ENCODE measurements around the gene CPNE8. TPM values are rescaled to one million over a fixed set of nuclear protein-coding genes. Genes with fewer than 3 reads are reported as not detected.

Gene CPNE8
- total RNA-seq, 4 donors from 2014 or later, result 3.8 to 7.0 (median 4.6) TPM

DNA sequence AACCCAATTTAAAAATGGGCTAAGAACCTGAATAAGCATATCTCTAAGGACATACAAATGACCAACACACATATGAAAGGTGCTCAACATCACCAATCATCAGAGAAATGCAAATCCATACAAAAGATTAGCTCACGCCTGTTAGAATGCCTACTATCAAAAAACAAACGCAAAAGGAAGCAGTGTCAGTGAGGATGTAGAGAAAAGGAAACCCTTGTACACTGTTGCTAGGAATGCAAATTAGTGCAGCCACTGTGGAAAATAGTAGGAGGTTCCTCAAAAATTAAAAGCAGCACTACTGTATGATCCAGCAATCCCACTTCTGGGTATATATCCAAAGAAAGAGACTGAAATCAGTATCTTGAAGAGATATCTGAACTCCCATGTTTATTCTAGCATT, 133.0 kb downstream of the CPNE8 start:
- H3K27me3 ChIP-seq, result no peaks in the 10 kb centered on the region
- H3K4me1 ChIP-seq, result no peaks in the 10 kb centered on the region
- TF ChIP-seq, protein P1, sequence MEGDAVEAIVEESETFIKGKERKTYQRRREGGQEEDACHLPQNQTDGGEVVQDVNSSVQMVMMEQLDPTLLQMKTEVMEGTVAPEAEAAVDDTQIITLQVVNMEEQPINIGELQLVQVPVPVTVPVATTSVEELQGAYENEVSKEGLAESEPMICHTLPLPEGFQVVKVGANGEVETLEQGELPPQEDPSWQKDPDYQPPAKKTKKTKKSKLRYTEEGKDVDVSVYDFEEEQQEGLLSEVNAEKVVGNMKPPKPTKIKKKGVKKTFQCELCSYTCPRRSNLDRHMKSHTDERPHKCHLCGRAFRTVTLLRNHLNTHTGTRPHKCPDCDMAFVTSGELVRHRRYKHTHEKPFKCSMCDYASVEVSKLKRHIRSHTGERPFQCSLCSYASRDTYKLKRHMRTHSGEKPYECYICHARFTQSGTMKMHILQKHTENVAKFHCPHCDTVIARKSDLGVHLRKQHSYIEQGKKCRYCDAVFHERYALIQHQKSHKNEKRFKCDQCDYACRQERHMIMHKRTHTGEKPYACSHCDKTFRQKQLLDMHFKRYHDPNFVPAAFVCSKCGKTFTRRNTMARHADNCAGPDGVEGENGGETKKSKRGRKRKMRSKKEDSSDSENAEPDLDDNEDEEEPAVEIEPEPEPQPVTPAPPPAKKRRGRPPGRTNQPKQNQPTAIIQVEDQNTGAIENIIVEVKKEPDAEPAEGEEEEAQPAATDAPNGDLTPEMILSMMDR (IDR thresholded peaks at IDR 0.05 in 4 of 5, conservative IDR thresholded peaks at IDR 0.05 in 1 of 5), result no peak
- no peak for TF ChIP-seq POLR2A (IDR thresholded peaks at IDR 0.05)
- H3K9me3 ChIP-seq, result no peaks in the 10 kb centered on the region
- DNase-seq (no peak), ATAC-seq (no peak)
- no peak overlapping the region for H3K4me3 ChIP-seq
- no peak overlapping the region for H3K27ac ChIP-seq
- in situ Hi-C loops (cut with MboI; ENCODE audit: low sequenced_read_pairs in 4 of 4), result no loop called here
- intact Hi-C loops (cut with DNase I; ENCODE audit: low total_unique reads), result no loop called here
- H3K36me3 ChIP-seq, result no peaks in the 10 kb centered on the region

DNA sequence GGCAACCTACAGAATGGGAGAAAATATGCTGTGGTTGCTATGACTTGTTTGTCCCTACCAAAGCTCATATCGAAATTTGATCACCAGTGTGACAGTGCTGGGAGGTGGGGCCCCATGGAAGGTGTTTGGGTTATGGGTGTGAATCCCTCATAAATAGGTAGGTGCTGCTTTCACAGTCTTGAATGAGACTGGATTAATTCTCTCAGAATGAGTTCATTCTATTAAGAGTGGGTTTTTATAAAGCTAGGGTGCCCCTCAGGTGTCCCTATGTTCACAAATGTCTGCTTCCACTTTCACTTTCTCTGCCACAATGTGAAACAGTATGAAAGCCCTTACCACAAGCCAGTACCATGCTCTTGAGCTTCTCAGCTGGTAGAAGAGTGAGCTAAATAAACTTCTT, 133.5 kb downstream of the CPNE8 start:
- intact Hi-C loops (cut with DNase I; ENCODE audit: low total_unique reads) (no loop called here), in situ Hi-C loops (cut with MboI; ENCODE audit: low sequenced_read_pairs in 4 of 4) (no loop called here)
- Histone ChIP-seq H3K4me3 (no peak overlapping the region), H3K27me3 (no peaks in the 10 kb centered on the region), H3K9me3 (no peaks in the 10 kb centered on the region), H3K27ac (no peak overlapping the region), H3K36me3 (no peaks in the 10 kb centered on the region), H3K4me1 (no peaks in the 10 kb centered on the region)
- DNase-seq (no peak), ATAC-seq (no peak)
- TF ChIP-seq POLR2A (IDR thresholded peaks at IDR 0.05), result no peak
- TF ChIP-seq, protein P1 (IDR thresholded peaks at IDR 0.05 in 4 of 5, conservative IDR thresholded peaks at IDR 0.05 in 1 of 5), result no peak

DNA sequence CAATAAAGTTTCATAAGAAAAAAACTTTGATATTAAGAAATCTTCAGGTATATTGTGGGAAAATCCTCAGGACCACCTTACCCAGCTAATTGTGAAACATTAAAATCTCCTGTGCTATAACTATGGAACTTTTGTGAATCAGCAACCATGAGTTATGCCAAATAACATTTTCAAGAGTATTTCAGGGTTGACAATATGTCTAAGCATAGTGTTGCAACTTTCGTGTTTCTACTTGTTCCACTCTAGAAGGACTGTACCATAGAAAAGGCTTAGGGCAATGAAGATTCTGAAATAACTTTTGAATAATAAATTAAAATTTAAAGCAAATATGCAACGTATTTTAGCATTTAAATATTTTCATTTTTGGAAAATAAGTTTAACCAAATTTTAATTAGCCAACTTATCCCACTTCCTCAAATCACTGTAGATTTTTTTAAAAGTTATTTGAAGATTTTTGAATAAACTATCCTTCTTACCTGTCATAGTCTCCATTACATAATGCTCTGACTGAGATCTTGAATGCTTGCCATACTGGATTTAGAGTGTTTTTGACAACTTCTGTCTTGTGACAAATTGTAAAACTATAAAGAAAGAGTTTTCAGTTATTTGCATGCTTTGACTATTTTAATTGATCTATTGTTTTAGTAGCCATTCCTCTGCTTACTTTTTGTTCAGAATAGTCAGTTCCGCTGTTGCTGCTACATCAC, 143.6 kb downstream of the CPNE8 start:
- in situ Hi-C loops (cut with MboI; ENCODE audit: low sequenced_read_pairs in 4 of 4) (no loop called here), intact Hi-C loops (cut with DNase I; ENCODE audit: low total_unique reads) (no loop called here)
- no peak overlapping the region for H3K27ac ChIP-seq
- ATAC-seq, result no peak
- no peak overlapping the region for H3K4me3 ChIP-seq
- H3K4me1 ChIP-seq, result no peaks in the 10 kb centered on the region
- TF ChIP-seq, protein P1 (IDR thresholded peaks at IDR 0.05 in 4 of 5, conservative IDR thresholded peaks at IDR 0.05 in 1 of 5), result no peak
- TF ChIP-seq POLR2A (IDR thresholded peaks at IDR 0.05), result no peak
- H3K36me3 ChIP-seq, result no peaks in the 10 kb centered on the region
- no peaks in the 10 kb centered on the region for H3K27me3 ChIP-seq
- H3K9me3 ChIP-seq, result no peaks in the 10 kb centered on the region
- no peak for DNase-seq

DNA sequence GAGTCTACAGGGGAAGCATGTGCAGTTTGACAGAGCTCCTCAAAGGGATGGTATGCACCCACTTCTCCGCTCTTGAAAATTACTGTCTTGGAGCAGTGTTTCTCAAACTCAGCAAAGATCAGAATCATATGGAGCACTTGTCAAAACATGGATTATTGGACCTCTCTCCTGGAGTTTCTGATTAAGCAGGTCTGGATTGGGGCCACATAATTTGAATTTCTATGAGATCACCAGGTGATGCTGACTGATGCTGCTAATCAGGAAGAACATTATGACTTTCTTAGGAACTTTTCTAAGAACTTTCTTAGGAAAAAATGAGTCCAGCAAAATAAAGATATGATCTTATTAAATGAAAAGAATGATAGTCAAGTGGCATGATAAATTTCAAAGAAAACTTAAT, 144.3 kb downstream of the CPNE8 start:
- Histone ChIP-seq H3K36me3 (no peaks in the 10 kb centered on the region), H3K4me1 (no peaks in the 10 kb centered on the region), H3K27me3 (no peaks in the 10 kb centered on the region), H3K9me3 (no peaks in the 10 kb centered on the region), H3K27ac (no peak overlapping the region), H3K4me3 (no peak overlapping the region)
- ATAC-seq, result no peak
- intact Hi-C loops (cut with DNase I; ENCODE audit: low total_unique reads) (no loop called here), in situ Hi-C loops (cut with MboI; ENCODE audit: low sequenced_read_pairs in 4 of 4) (no loop called here)
- DNase-seq, result no peak
- no peak for TF ChIP-seq POLR2A (IDR thresholded peaks at IDR 0.05)
- TF ChIP-seq, protein P1 (IDR thresholded peaks at IDR 0.05 in 4 of 5, conservative IDR thresholded peaks at IDR 0.05 in 1 of 5), result no peak

DNA sequence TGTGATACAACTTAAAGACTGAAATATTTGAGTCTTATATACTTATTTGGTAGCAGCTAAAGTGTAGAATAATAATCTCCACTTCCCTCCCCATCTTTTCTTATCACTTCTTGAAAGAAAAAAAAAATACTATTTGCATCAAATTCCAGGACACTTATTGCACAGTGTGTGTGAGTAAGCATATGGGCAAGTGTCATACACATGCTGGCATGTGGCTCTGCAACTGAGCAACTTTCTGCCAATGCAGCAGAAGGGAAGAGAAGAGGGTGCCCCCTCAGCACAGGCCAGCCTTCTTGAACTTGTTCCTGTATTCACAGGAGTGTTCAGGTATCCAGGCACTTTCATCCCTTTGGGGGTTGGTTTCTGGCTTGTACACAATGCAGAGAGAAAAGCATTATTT, 145.8 kb downstream of the CPNE8 start:
- Histone ChIP-seq H3K4me1 (no peaks in the 10 kb centered on the region), H3K27me3 (no peaks in the 10 kb centered on the region), H3K4me3 (no peak overlapping the region), H3K9me3 (no peaks in the 10 kb centered on the region), H3K36me3 (no peaks in the 10 kb centered on the region), H3K27ac (no peak overlapping the region)
- ATAC-seq, result no peak
- DNase-seq, result no peak
- in situ Hi-C loops (cut with MboI; ENCODE audit: low sequenced_read_pairs in 4 of 4), result no loop called here
- TF ChIP-seq, protein P1 (IDR thresholded peaks at IDR 0.05 in 4 of 5, conservative IDR thresholded peaks at IDR 0.05 in 1 of 5), result no peak
- no peak for TF ChIP-seq POLR2A (IDR thresholded peaks at IDR 0.05)
- intact Hi-C loops (cut with DNase I; ENCODE audit: low total_unique reads), result no loop called here
